Stimulated activated naive B cell treated with anti-CD40 and anti-IgM and Interleukin-4, amounts not matched to agents 10 μg/mL and 1 μg/mL and 100 μg/mL, for 72 hours (primary cell): ENCODE measurements around the gene AOX1.

Experiments
- ATAC-seq, 2 donors: fragments of 150-1000 bp; cut with Tn5 transposase; replicated peaks; 2 replicates each; pipeline ENCODE4 v1.10.0; 2021; ENCODE audit warnings: moderate library complexity in 1 of 2
- DNase-seq: peaks from one replicate; pipeline ENCODE4 v3.0.0; 2021
- H3K27ac Mint-ChIP-seq: one replicate; pipeline ENCODE4 v1.8.0; 2022; ENCODE audit warnings: mild to moderate bottlenecking, mixed read lengths
- H3K27me3 Mint-ChIP-seq, 2 donors: one replicate each; pipeline ENCODE4 v1.8.0; 2022; ENCODE audit warnings: mixed read lengths in 2 of 2
- H3K36me3 Mint-ChIP-seq, 2 donors: one replicate each; pipeline ENCODE4 v1.8.0; 2022; ENCODE audit warnings: mixed read lengths in 2 of 2, mild to moderate bottlenecking in 1 of 2
- H3K4me1 Mint-ChIP-seq, 2 donors: one replicate each; pipeline ENCODE4 v1.8.0; 2022; ENCODE audit warnings: mixed read lengths in 2 of 2, mild to moderate bottlenecking in 1 of 2
- H3K4me3 Mint-ChIP-seq, 2 donors: one replicate each; pipeline ENCODE4 v1.8.0; 2022; ENCODE audit warnings: mild to moderate bottlenecking in 2 of 2, mixed read lengths in 2 of 2, moderate library complexity in 1 of 2
- H3K9me3 Mint-ChIP-seq, 2 donors: one replicate each; pipeline ENCODE4 v1.8.0; 2022; ENCODE audit warnings: mixed read lengths in 2 of 2, mild to moderate bottlenecking in 1 of 2

The AOX1 gene

GRCh38 chr2:200613692-200614091 is 27.9 kb downstream of the AOX1 start:
- Mint-ChIP-seq H3K36me3 (no peaks in the 10 kb centered on the region), H3K9me3 (no peaks in the 10 kb centered on the region), H3K4me1 (peaks cover 9 to 16% of the 10 kb centered on the region in 2 donors), H3K27me3 (no peaks in the 10 kb centered on the region), H3K4me3 (no peak overlapping the region), H3K27ac (no peak overlapping the region)
- DNase-seq (no peak), ATAC-seq (no peak)

GRCh38 chr2:200614249-200614648 is 28.4 kb downstream of the AOX1 start:
- Mint-ChIP-seq H3K4me3 (no peak overlapping the region), H3K27ac (no peak overlapping the region), H3K27me3 (no peaks in the 10 kb centered on the region), H3K36me3 (no peaks in the 10 kb centered on the region), H3K4me1 (peaks cover 9 to 17% of the 10 kb centered on the region in 2 donors), H3K9me3 (no peaks in the 10 kb centered on the region)
- no peak for ATAC-seq
- no peak for DNase-seq

GRCh38 chr2:200615247-200615646 is 29.4 kb downstream of the AOX1 start:
- DNase-seq (no peak), ATAC-seq (peak in 1 of 2 donors; percentile 37)
- Mint-ChIP-seq H3K27me3 (no peaks in the 10 kb centered on the region), H3K4me1 (peaks cover 9 to 17% of the 10 kb centered on the region in 2 donors), H3K36me3 (no peaks in the 10 kb centered on the region), H3K9me3 (no peaks in the 10 kb centered on the region), H3K4me3 (no peak overlapping the region), H3K27ac (no peak overlapping the region)

- peaks cover 9 to 17% of the 10 kb centered on the region in 2 donors for H3K4me1 Mint-ChIP-seq
- no peak for ATAC-seq
- DNase-seq, result no peak
- no peak overlapping the region for H3K27ac Mint-ChIP-seq
- no peaks in the 10 kb centered on the region for H3K9me3 Mint-ChIP-seq
- no peak overlapping the region for H3K4me3 Mint-ChIP-seq
- no peaks in the 10 kb centered on the region for H3K36me3 Mint-ChIP-seq
- no peaks in the 10 kb centered on the region for H3K27me3 Mint-ChIP-seq
Measured at GRCh38 chr2:200616193-200616592, 30.4 kb downstream of the AOX1 start.

- Mint-ChIP-seq H3K27ac (no peak overlapping the region), H3K36me3 (no peaks in the 10 kb centered on the region), H3K27me3 (no peaks in the 10 kb centered on the region), H3K4me3 (no peak overlapping the region), H3K9me3 (no peaks in the 10 kb centered on the region), H3K4me1 (peaks cover 9 to 17% of the 10 kb centered on the region in 2 donors)
- DNase-seq (no peak), ATAC-seq (no peak)
Measured at GRCh38 chr2:200616656-200617055, 30.8 kb downstream of the AOX1 start.

GRCh38 chr2:200617156-200618053 is 31.6 kb downstream of the AOX1 start:
- ATAC-seq (peak; percentile 65 to 87), DNase-seq (peak; percentile 2)
- H3K27ac Mint-ChIP-seq, result no peak overlapping the region
- no peaks in the 10 kb centered on the region for H3K27me3 Mint-ChIP-seq
- H3K4me1 Mint-ChIP-seq, result peaks cover 9 to 17% of the 10 kb centered on the region in 2 donors
- H3K36me3 Mint-ChIP-seq, result no peaks in the 10 kb centered on the region
- H3K4me3 Mint-ChIP-seq, result no peak overlapping the region
- H3K9me3 Mint-ChIP-seq, result no peaks in the 10 kb centered on the region

GRCh38 chr2:200618054-200618419 is 32.2 kb downstream of the AOX1 start:
- ATAC-seq, result no peak
- H3K4me1 Mint-ChIP-seq, result peaks cover 9 to 17% of the 10 kb centered on the region in 2 donors
- no peak for DNase-seq
- no peak overlapping the region for H3K27ac Mint-ChIP-seq
- H3K9me3 Mint-ChIP-seq, result no peaks in the 10 kb centered on the region
- no peaks in the 10 kb centered on the region for H3K27me3 Mint-ChIP-seq
- H3K36me3 Mint-ChIP-seq, result no peaks in the 10 kb centered on the region
- no peak overlapping the region for H3K4me3 Mint-ChIP-seq

GRCh38 chr2:200618590-200619021 is 32.8 kb downstream of the AOX1 start:
- Mint-ChIP-seq H3K4me3 (no peak overlapping the region), H3K27me3 (no peaks in the 10 kb centered on the region), H3K4me1 (peaks cover 9 to 17% of the 10 kb centered on the region in 2 donors), H3K27ac (no peak overlapping the region), H3K36me3 (no peaks in the 10 kb centered on the region), H3K9me3 (no peaks in the 10 kb centered on the region)
- DNase-seq (no peak), ATAC-seq (no peak)

- no peaks in the 10 kb centered on the region for H3K36me3 Mint-ChIP-seq
- no peak overlapping the region for H3K27ac Mint-ChIP-seq
- H3K27me3 Mint-ChIP-seq, result no peaks in the 10 kb centered on the region
- H3K4me3 Mint-ChIP-seq, result no peak overlapping the region
- H3K9me3 Mint-ChIP-seq, result no peaks in the 10 kb centered on the region
- ATAC-seq (no peak), DNase-seq (no peak)
- H3K4me1 Mint-ChIP-seq, result peaks cover 9 to 17% of the 10 kb centered on the region in 2 donors
Measured at GRCh38 chr2:200619279-200619678, 33.5 kb downstream of the AOX1 start.

- Mint-ChIP-seq H3K4me1 (peaks cover 9 to 17% of the 10 kb centered on the region in 2 donors), H3K36me3 (no peaks in the 10 kb centered on the region), H3K4me3 (no peak overlapping the region), H3K27me3 (no peaks in the 10 kb centered on the region), H3K9me3 (no peaks in the 10 kb centered on the region), H3K27ac (no peak overlapping the region)
- no peak for ATAC-seq
- no peak for DNase-seq
Measured at GRCh38 chr2:200620606-200621390, 35.0 kb downstream of the AOX1 start.

- Mint-ChIP-seq H3K27ac (no peak overlapping the region), H3K9me3 (no peaks in the 10 kb centered on the region), H3K4me3 (no peak overlapping the region), H3K4me1 (peaks cover 8 to 15% of the 10 kb centered on the region in 2 donors), H3K27me3 (no peaks in the 10 kb centered on the region), H3K36me3 (no peaks in the 10 kb centered on the region)
- DNase-seq (no peak), ATAC-seq (no peak)
Measured at GRCh38 chr2:200622106-200622505, 36.3 kb downstream of the AOX1 start.

- Mint-ChIP-seq H3K9me3 (no peaks in the 10 kb centered on the region), H3K27me3 (peaks cover 0 to 4% of the 10 kb centered on the region in 2 donors), H3K27ac (no peak overlapping the region), H3K36me3 (no peaks in the 10 kb centered on the region), H3K4me3 (no peak overlapping the region), H3K4me1 (no peaks in the 10 kb centered on the region)
- DNase-seq (no peak), ATAC-seq (no peak)
Measured at GRCh38 chr2:200624026-200624425, 38.2 kb downstream of the AOX1 start.

GRCh38 chr2:200624658-200625057 is 38.8 kb downstream of the AOX1 start:
- Mint-ChIP-seq H3K27me3 (peaks cover 0 to 4% of the 10 kb centered on the region in 2 donors), H3K4me1 (no peaks in the 10 kb centered on the region), H3K27ac (no peak overlapping the region), H3K36me3 (no peaks in the 10 kb centered on the region), H3K4me3 (no peak overlapping the region), H3K9me3 (no peaks in the 10 kb centered on the region)
- DNase-seq (no peak), ATAC-seq (no peak)

- Mint-ChIP-seq H3K9me3 (no peaks in the 10 kb centered on the region), H3K27me3 (peaks cover 0 to 4% of the 10 kb centered on the region in 2 donors), H3K36me3 (no peaks in the 10 kb centered on the region), H3K4me1 (no peaks in the 10 kb centered on the region), H3K4me3 (no peak overlapping the region), H3K27ac (no peak overlapping the region)
- DNase-seq (no peak), ATAC-seq (no peak)
Measured at GRCh38 chr2:200625282-200625681, 39.5 kb downstream of the AOX1 start.

- Mint-ChIP-seq H3K27me3 (peaks cover 0 to 4% of the 10 kb centered on the region in 2 donors), H3K9me3 (no peaks in the 10 kb centered on the region), H3K4me3 (no peak overlapping the region), H3K36me3 (no peaks in the 10 kb centered on the region), H3K4me1 (no peaks in the 10 kb centered on the region), H3K27ac (no peak overlapping the region)
- ATAC-seq, result no peak
- no peak for DNase-seq
Measured at GRCh38 chr2:200625958-200626363, 40.1 kb downstream of the AOX1 start.
